ENCODE data around the gene NR2C1. TPM values are rescaled to one million over a fixed set of nuclear protein-coding genes. Genes with fewer than 3 reads are reported as not detected.
"Not testable (repeated sequence)": the region's sequence is repeated elsewhere in the genome, so short reads cannot be mapped to it uniquely, and the experiment has no call there.

NR2C1 gene
- total RNA-seq, 1 donor from 2014 or later: 70.2 TPM

DNA sequence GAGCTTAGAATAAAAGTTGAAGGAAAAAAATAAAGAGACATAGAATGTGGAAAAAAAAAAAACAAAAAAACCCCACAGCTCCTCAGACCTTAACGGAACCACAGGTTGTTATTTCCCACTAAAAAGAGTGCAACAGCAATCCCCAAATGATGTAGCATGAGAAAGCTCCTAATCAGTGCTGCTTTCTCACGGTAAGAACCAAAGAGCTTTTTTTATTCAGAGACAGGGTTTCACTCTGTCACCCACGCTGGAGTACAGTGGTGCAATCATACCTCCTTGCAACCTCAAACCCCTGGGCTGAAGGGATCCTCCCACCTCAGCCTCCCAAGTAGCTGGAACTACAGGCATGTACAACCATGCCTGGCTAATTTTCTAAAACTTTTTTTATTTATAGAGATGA, 83.2 kb downstream of the NR2C1 start:
- H3K4me3 Mint-ChIP-seq (ENCODE audit: unreplicated experiment): no peak overlapping the region
- TF ChIP-seq, protein P1, sequence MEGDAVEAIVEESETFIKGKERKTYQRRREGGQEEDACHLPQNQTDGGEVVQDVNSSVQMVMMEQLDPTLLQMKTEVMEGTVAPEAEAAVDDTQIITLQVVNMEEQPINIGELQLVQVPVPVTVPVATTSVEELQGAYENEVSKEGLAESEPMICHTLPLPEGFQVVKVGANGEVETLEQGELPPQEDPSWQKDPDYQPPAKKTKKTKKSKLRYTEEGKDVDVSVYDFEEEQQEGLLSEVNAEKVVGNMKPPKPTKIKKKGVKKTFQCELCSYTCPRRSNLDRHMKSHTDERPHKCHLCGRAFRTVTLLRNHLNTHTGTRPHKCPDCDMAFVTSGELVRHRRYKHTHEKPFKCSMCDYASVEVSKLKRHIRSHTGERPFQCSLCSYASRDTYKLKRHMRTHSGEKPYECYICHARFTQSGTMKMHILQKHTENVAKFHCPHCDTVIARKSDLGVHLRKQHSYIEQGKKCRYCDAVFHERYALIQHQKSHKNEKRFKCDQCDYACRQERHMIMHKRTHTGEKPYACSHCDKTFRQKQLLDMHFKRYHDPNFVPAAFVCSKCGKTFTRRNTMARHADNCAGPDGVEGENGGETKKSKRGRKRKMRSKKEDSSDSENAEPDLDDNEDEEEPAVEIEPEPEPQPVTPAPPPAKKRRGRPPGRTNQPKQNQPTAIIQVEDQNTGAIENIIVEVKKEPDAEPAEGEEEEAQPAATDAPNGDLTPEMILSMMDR (IDR thresholded peaks at IDR 0.05; ENCODE audit: unreplicated experiment): no peak
- H3K27ac Mint-ChIP-seq (ENCODE audit: unreplicated experiment): no peak overlapping the region
- H3K4me1 Mint-ChIP-seq (ENCODE audit: unreplicated experiment): peaks cover 8% of the 10 kb centered on the region
- DNase-seq (ENCODE audit: low spot score): no peak
- H3K9me3 Mint-ChIP-seq (ENCODE audit: unreplicated experiment): no peaks in the 10 kb centered on the region
- no peaks in the 10 kb centered on the region for H3K27me3 Mint-ChIP-seq (ENCODE audit: unreplicated experiment)
- H3K36me3 Mint-ChIP-seq (ENCODE audit: low read depth, unreplicated experiment): peaks cover 7% of the 10 kb centered on the region

DNA sequence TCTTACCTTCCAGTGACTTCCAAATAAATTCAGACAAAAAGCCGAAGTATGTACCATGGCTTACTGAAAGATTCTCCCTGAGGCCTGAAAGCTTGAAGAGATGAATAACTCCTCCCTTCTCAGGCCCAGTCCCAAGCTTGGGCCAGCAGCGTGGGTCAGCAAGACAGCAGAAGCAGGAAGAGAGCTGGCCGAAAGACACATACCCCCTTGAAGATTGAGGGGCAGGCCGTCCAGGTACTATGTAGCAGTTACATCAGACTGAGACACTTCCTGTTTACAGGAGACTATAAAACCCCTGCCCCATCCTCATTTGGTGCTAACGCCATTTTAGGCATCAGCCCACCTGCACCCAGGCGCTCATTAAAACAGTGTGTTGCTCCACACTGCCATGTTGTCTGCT, 84.9 kb downstream of the NR2C1 start:
- no peak overlapping the region for H3K4me3 Mint-ChIP-seq (ENCODE audit: unreplicated experiment)
- no peaks in the 10 kb centered on the region for H3K27me3 Mint-ChIP-seq (ENCODE audit: unreplicated experiment)
- TF ChIP-seq, protein P1 (IDR thresholded peaks at IDR 0.05; ENCODE audit: unreplicated experiment): no peak
- no peak overlapping the region for H3K27ac Mint-ChIP-seq (ENCODE audit: unreplicated experiment)
- H3K4me1 Mint-ChIP-seq (ENCODE audit: unreplicated experiment): peaks cover 8% of the 10 kb centered on the region
- no peak for DNase-seq (ENCODE audit: low spot score)
- H3K9me3 Mint-ChIP-seq (ENCODE audit: unreplicated experiment): no peaks in the 10 kb centered on the region
- H3K36me3 Mint-ChIP-seq (ENCODE audit: low read depth, unreplicated experiment): peaks cover 7% of the 10 kb centered on the region

DNA sequence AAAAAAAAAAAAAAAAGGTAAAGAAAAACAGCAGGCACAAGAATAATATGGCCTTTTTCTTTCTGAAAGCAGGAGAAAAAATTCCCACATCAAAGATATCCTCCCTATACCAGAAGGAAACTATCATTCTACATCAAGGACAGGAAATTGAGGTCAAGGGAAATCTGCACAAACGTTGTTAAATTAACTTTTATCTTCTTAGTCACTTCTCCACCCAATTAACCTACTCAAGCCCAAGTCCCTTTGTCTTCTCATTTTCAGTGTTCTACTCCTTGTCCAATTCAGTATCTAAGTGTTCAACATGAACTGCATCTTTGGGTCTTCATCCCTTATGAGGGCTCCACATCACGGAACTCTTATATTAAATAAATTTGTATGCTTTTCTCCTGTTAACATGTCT, 85.6 kb downstream of the NR2C1 start:
- Mint-ChIP-seq H3K9me3 (ENCODE audit: unreplicated experiment) (no peaks in the 10 kb centered on the region), H3K27me3 (ENCODE audit: unreplicated experiment) (no peaks in the 10 kb centered on the region), H3K4me3 (ENCODE audit: unreplicated experiment) (no peak overlapping the region), H3K27ac (ENCODE audit: unreplicated experiment) (no peak overlapping the region), H3K36me3 (ENCODE audit: low read depth, unreplicated experiment) (peaks cover 10% of the 10 kb centered on the region), H3K4me1 (ENCODE audit: unreplicated experiment) (peaks cover 8% of the 10 kb centered on the region)
- DNase-seq (ENCODE audit: low spot score): no peak
- TF ChIP-seq, protein P1 (IDR thresholded peaks at IDR 0.05; ENCODE audit: unreplicated experiment): no peak

DNA sequence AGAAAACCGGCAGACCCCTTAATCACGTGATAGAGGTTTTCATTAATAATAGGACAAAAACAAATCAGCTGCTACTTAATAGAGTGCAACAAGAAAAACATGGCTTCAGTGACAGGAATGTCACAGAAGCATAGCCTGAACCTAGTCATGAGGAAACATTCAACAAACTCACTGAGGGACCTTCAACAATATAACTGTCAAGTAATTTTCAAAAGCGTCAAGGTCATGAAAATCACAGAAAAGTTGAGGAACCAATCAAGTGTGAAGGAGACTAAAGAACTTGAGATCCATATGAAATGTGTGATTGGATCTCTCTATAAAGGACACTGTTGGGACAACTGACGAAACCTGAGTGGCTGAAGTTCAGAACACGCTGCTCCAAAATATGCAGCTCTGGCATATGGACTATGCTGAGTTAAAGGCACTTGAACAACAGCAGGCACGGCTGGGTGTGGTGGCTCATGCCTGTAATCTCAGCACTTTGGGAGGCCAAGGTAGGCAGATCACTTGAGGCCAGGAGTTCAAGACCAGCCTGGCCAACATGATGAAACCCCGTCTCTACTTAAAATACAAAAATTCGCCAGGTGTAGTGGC, 86.2 kb downstream of the NR2C1 start:
- Mint-ChIP-seq H3K9me3 (ENCODE audit: unreplicated experiment) (no peaks in the 10 kb centered on the region), H3K36me3 (ENCODE audit: low read depth, unreplicated experiment) (peaks cover 7% of the 10 kb centered on the region), H3K4me1 (ENCODE audit: unreplicated experiment) (peaks cover 8% of the 10 kb centered on the region), H3K4me3 (ENCODE audit: unreplicated experiment) (no peak overlapping the region), H3K27ac (ENCODE audit: unreplicated experiment) (no peak overlapping the region), H3K27me3 (ENCODE audit: unreplicated experiment) (no peaks in the 10 kb centered on the region)
- TF ChIP-seq, protein P1 (IDR thresholded peaks at IDR 0.05; ENCODE audit: unreplicated experiment): no peak
- no peak for DNase-seq (ENCODE audit: low spot score)

DNA sequence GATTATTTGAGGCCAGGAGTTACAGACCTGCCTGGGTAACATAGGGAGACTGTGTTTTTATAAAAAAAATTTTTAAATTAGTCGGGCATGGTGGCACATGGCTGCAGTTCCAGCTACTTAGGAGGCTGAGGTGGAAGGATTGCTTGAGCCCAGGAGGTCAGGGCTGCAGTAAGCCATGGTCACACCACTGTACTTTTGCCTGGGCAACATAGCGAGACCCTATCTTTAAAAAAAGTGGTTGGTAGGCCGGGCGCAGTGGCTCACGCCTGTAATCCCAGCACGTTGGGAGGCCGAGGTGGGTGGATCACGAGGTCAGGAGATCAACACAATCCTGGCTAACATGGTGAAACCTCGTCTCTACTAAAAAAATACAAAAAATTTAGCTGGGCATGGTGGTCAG, 88.3 kb downstream of the NR2C1 start:
- H3K4me1 Mint-ChIP-seq (ENCODE audit: unreplicated experiment); H3K27me3 Mint-ChIP-seq (ENCODE audit: unreplicated experiment); DNase-seq (ENCODE audit: low spot score); H3K27ac Mint-ChIP-seq (ENCODE audit: unreplicated experiment); H3K9me3 Mint-ChIP-seq (ENCODE audit: unreplicated experiment); H3K4me3 Mint-ChIP-seq (ENCODE audit: unreplicated experiment); H3K36me3 Mint-ChIP-seq (ENCODE audit: low read depth, unreplicated experiment): not testable (repeated sequence)

Data from endothelial cell (in vitro differentiated cells).